Esophagus muscularis mucosa (tissue), 4 donors: ENCODE results near the gene RAP2B.

Experiments used
- CTCF ChIP-seq, 3 experiments: fragments of 200-600 bp in 2 of 3; fragments of 450-650 bp in 1 of 3; sonication (generic) in 2 of 3; IDR thresholded peaks; one replicate each; pipeline ENCODE4 v1.5.1; 2017 to 2019; ENCODE audit warnings: antibody characterized with exemption in 3 of 3, mild to moderate bottlenecking in 2 of 3, moderate library complexity in 1 of 3
- EP300 ChIP-seq: sonication (generic); formaldehyde crosslinking; IDR thresholded peaks from one replicate; pipeline ENCODE4 v1.6.1; 2017; ENCODE audit warnings: antibody characterized with exemption
- POLR2A ChIP-seq: fragments of 450-650 bp; IDR thresholded peaks from one replicate; pipeline ENCODE4 v1.6.1; 2017; ENCODE audit warnings: antibody characterized with exemption, moderate library complexity, mild to moderate bottlenecking, low read depth
- POLR2AphosphoS5 ChIP-seq, 2 donors: sonication (generic); formaldehyde crosslinking; IDR thresholded peaks; one replicate each; pipeline ENCODE4 v1.6.1; 2017; ENCODE audit warnings: antibody characterized with exemption in 2 of 2

- TF ChIP-seq CTCF (IDR thresholded peaks at IDR 0.05) (no peak), EP300 (no peak), POLR2AphosphoS5 (IDR thresholded peaks at IDR 0.05) (no peak), POLR2A (no peak)
These were observed 2.1 kb upstream of the RAP2B start for GRCh38 chr3:153159771-153160397.
